GM18502 (cell line): ENCODE data around the gene TNS1.

Experiments
- ATAC-seq: cut with Tn5 transposase; IDR thresholded peaks from one replicate; pipeline ENCODE4 v1.9.1; 2021; ENCODE audit warnings: mild to moderate bottlenecking; ENCODE audit not compliant: unreplicated experiment, poor library complexity

Gene TNS1

GRCh38 chr2:217858519-217859491, 144.0 kb downstream of the TNS1 start:
- no peak for ATAC-seq

GRCh38 chr2:217857624-217858506, 144.9 kb downstream of the TNS1 start:
- ATAC-seq: no peak

- ATAC-seq: no peak
Observed at GRCh38 chr2:217856871-217857270, 145.9 kb downstream of the TNS1 start.

GRCh38 chr2:217856159-217856558, 146.6 kb downstream of the TNS1 start:
- no peak for ATAC-seq

- ATAC-seq: no peak
Observed at GRCh38 chr2:217854684-217855420, 147.9 kb downstream of the TNS1 start.

GRCh38 chr2:217853961-217854360, 148.8 kb downstream of the TNS1 start:
- no peak for ATAC-seq

GRCh38 chr2:217853301-217853881, 149.4 kb downstream of the TNS1 start:
- no peak for ATAC-seq

- no peak for ATAC-seq
Observed at GRCh38 chr2:217852555-217853211, 150.1 kb downstream of the TNS1 start.

GRCh38 chr2:217851191-217852020, 151.4 kb downstream of the TNS1 start:
- no peak for ATAC-seq

- ATAC-seq: no peak
Observed at GRCh38 chr2:217849154-217849975, 153.4 kb downstream of the TNS1 start.

GRCh38 chr2:217848351-217848957, 154.3 kb downstream of the TNS1 start:
- no peak for ATAC-seq

GRCh38 chr2:217847552-217848350, 155.0 kb downstream of the TNS1 start:
- ATAC-seq: no peak

GRCh38 chr2:217847115-217847514, 155.7 kb downstream of the TNS1 start:
- ATAC-seq: no peak

GRCh38 chr2:217846321-217846743, 156.5 kb downstream of the TNS1 start:
- no peak for ATAC-seq

GRCh38 chr2:217845301-217845700, 157.5 kb downstream of the TNS1 start:
- no peak for ATAC-seq

GRCh38 chr2:217844696-217845095, 158.1 kb downstream of the TNS1 start:
- no peak for ATAC-seq

GRCh38 chr2:217843324-217843723, 159.5 kb downstream of the TNS1 start:
- no peak for ATAC-seq
